HG02759 (cell line): ENCODE measurements around the gene BBLN.

ENCODE experiments used
- ATAC-seq: cut with Tn5 transposase; IDR thresholded peaks from one replicate; pipeline ENCODE4 v1.9.1; 2021; ENCODE audit warnings: mild to moderate bottlenecking, moderate library complexity; ENCODE audit not compliant: unreplicated experiment

BBLN gene

DNA sequence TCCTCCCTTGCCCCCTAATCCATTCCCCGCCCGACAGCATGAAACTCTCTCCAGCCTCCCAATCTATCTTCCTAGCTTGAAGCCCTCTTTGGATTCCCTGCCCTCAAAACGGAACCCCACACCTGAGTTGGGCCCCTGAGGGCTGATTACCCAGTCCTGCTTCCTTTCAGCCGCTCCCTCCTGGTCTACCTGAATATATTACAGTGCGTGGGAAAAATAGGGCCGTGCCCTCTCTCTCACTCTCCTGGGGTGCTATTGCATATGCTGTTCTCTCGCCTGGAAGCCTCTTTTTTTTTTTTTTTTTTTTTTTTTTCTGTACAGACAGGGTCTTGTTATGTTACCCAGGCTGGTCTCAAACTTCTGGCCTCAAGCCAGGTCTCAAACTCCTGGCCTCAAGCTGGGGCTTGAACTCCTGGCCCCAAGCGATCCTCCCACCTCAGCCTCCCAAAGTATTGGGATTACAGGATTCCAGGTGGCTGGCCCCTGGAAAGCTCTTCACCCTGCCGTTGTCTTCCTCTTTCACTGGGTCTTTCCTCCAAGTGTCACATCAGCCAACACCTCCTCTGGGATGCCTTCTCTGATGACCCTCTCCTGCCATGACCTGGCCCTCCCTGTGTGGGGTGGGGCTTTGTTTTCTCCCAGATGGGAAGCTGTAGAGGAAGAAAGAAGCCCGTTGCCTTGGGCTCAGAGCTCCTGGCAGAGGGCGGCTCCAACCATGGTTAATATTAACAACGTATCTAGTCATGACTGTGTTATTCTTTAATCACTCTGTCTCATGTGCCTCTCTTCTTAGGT is 51.3 kb downstream of the BBLN start:
- ATAC-seq = no peak

- no peak for ATAC-seq
These were observed 51.9 kb downstream of the BBLN start for GRCh38 chr9:128211981-128212281.
